Mesendoderm (in vitro differentiated cells): ENCODE data around the gene ABCA1.
A peak's percentile ranks its signal among the peaks of the same experiment; 100 is the strongest.

Experiments used
- DNase-seq: peaks from one replicate; pipeline ENCODE4 v3.0.0; 2013
- H2AK5ac ChIP-seq: 2 replicates; pipeline ENCODE4 v1.6.1; 2013; ENCODE audit warnings: low read length, inconsistent platforms
- H2BK120ac ChIP-seq: 2 replicates; pipeline ENCODE4 v1.6.1; 2013; ENCODE audit warnings: low read depth, mild to moderate bottlenecking, low read length, moderate library complexity, mixed read lengths
- H2BK15ac ChIP-seq: replicated peaks from 2 replicates; pipeline ENCODE4 v1.6.1; 2013; ENCODE audit warnings: low read depth, mild to moderate bottlenecking, moderate library complexity
- H2BK5ac ChIP-seq: 2 replicates; pipeline ENCODE4 v1.6.1; 2013; ENCODE audit warnings: low read length, inconsistent platforms
- H3K18ac ChIP-seq: 2 replicates; pipeline ENCODE4 v1.6.1; 2013; ENCODE audit warnings: mild to moderate bottlenecking, low read length, mixed read lengths
- H3K23ac ChIP-seq: one replicate; pipeline ENCODE4 v1.6.1; 2013; ENCODE audit warnings: low read length
- H3K27ac ChIP-seq: 2 replicates; pipeline ENCODE4 v1.5.1; 2013; ENCODE audit warnings: low read depth, mild to moderate bottlenecking, inconsistent platforms, low read length, moderate library complexity
- H3K27me3 ChIP-seq: 2 replicates; pipeline ENCODE4 v1.6.1; 2013; ENCODE audit warnings: low read length, control low read depth, mild to moderate bottlenecking, inconsistent platforms; ENCODE audit not compliant: insufficient read depth, poor library complexity
- H3K36me3 ChIP-seq: 2 replicates; pipeline ENCODE4 v1.6.1; 2013; ENCODE audit warnings: low read length, inconsistent platforms; ENCODE audit not compliant: control insufficient read depth, insufficient read depth
- H3K4ac ChIP-seq: one replicate; pipeline ENCODE4 v1.6.1; 2013; ENCODE audit warnings: low read depth, mild to moderate bottlenecking, low read length, moderate library complexity
- H3K4me1 ChIP-seq: 2 replicates; pipeline ENCODE4 v1.6.1; 2013; ENCODE audit warnings: low read depth, low read length, inconsistent platforms; ENCODE audit not compliant: control insufficient read depth
- H3K4me2 ChIP-seq: 2 replicates; pipeline ENCODE4 v1.6.1; 2013; ENCODE audit warnings: low read length
- H3K4me3 ChIP-seq: 2 replicates; pipeline ENCODE4 v1.5.1; 2013; ENCODE audit warnings: mild to moderate bottlenecking, low read length
- H3K56ac ChIP-seq: one replicate; pipeline ENCODE4 v1.6.1; 2013; ENCODE audit warnings: low read length
- H3K79me1 ChIP-seq: 2 replicates; pipeline ENCODE4 v1.6.1; 2013; ENCODE audit warnings: low read length, inconsistent platforms
- H3K79me2 ChIP-seq: 2 replicates; pipeline ENCODE4 v1.6.1; 2013; ENCODE audit warnings: mild to moderate bottlenecking, low read length; ENCODE audit not compliant: control insufficient read depth, insufficient read depth
- H3K9ac ChIP-seq: 2 replicates; pipeline ENCODE4 v1.6.1; 2013; ENCODE audit warnings: low read length, inconsistent platforms
- H4K5ac ChIP-seq: one replicate; pipeline ENCODE4 v1.6.1; 2013; ENCODE audit warnings: low read length
- H4K8ac ChIP-seq: one replicate; pipeline ENCODE4 v1.6.1; 2013; ENCODE audit warnings: low read depth, mild to moderate bottlenecking, control low read depth, low read length, moderate library complexity
- WGBS: extraction: QIAGEN DNeasy Blood & Tissue Kit; methylation state at CpG from one replicate; pipeline ENCODE4 v1.1.7; 2013; ENCODE audit warnings: low lambda C conversion rate, missing lambda C conversion rate; ENCODE audit not compliant: insufficient coverage; ENCODE audit errors: extremely low coverage; 5-methylcytosine and 5-hydroxymethylcytosine counted together

ABCA1 gene

GRCh38 chr9:104921067-104921741 is 6.8 kb downstream of the ABCA1 start:
- DNase-seq = no peak
- Histone ChIP-seq H3K36me3 (no peaks in the 10 kb centered on the region), H4K8ac (no peak overlapping the region), H3K4me2 (no peak overlapping the region), H2BK120ac (no peak overlapping the region), H2BK5ac (no peak overlapping the region), H3K79me1 (no peaks in the 10 kb centered on the region), H4K5ac (no peak overlapping the region), H3K23ac (no peak overlapping the region), H3K4me3 (no peak overlapping the region), H3K79me2 (no peaks in the 10 kb centered on the region), H2AK5ac (no peak overlapping the region), H3K18ac (no peak overlapping the region), H3K27ac (no peak overlapping the region), H2BK15ac (no peak overlapping the region), H3K4me1 (no peaks in the 10 kb centered on the region), H3K27me3 (no peaks in the 10 kb centered on the region), H3K4ac (no peak overlapping the region), H3K56ac (no peak overlapping the region), H3K9ac (no peak overlapping the region)
- no CpG with 5 or more reads among the region's 3 CpGs for WGBS

- Histone ChIP-seq H3K18ac (no peak overlapping the region), H2BK15ac (no peak overlapping the region), H3K79me1 (no peaks in the 10 kb centered on the region), H3K4me1 (no peaks in the 10 kb centered on the region), H4K5ac (no peak overlapping the region), H3K79me2 (no peaks in the 10 kb centered on the region), H3K4ac (no peak overlapping the region), H2AK5ac (no peak overlapping the region), H3K4me3 (no peak overlapping the region), H3K4me2 (no peak overlapping the region), H4K8ac (no peak overlapping the region), H2BK120ac (no peak overlapping the region), H3K23ac (no peak overlapping the region), H3K27ac (no peak overlapping the region), H3K27me3 (no peaks in the 10 kb centered on the region), H3K56ac (no peak overlapping the region), H3K36me3 (no peaks in the 10 kb centered on the region), H2BK5ac (no peak overlapping the region), H3K9ac (no peak overlapping the region)
- no peak for DNase-seq
- no CpG with 5 or more reads among the region's 3 CpGs for WGBS
Measured at GRCh38 chr9:104915753-104916152, 12.2 kb downstream of the ABCA1 start.

GRCh38 chr9:104915049-104915448 is 12.9 kb downstream of the ABCA1 start:
- Histone ChIP-seq H3K36me3 (no peaks in the 10 kb centered on the region), H3K79me1 (no peaks in the 10 kb centered on the region), H3K27me3 (no peaks in the 10 kb centered on the region), H2BK5ac (no peak overlapping the region), H3K4me1 (no peaks in the 10 kb centered on the region), H3K27ac (no peak overlapping the region), H2AK5ac (no peak overlapping the region), H4K8ac (no peak overlapping the region), H2BK120ac (no peak overlapping the region), H4K5ac (no peak overlapping the region), H3K4ac (no peak overlapping the region), H3K9ac (no peak overlapping the region), H3K18ac (peak overlapping the region; percentile 55), H2BK15ac (no peak overlapping the region), H3K79me2 (no peaks in the 10 kb centered on the region), H3K4me2 (no peak overlapping the region), H3K23ac (peak overlapping the region; percentile 33), H3K56ac (no peak overlapping the region), H3K4me3 (no peak overlapping the region)
- no peak for DNase-seq
- WGBS = no CpG with 5 or more reads among the region's 7 CpGs

GRCh38 chr9:104914466-104914865 is 13.5 kb downstream of the ABCA1 start:
- H3K27me3 ChIP-seq = no peaks in the 10 kb centered on the region
- H3K4me2 ChIP-seq = no peak overlapping the region
- H3K36me3 ChIP-seq = no peaks in the 10 kb centered on the region
- no peak for DNase-seq
- H3K79me1 ChIP-seq = no peaks in the 10 kb centered on the region
- no peak overlapping the region for H3K9ac ChIP-seq
- no peak overlapping the region for H2BK15ac ChIP-seq
- H2AK5ac ChIP-seq = no peak overlapping the region
- H3K4me1 ChIP-seq = no peaks in the 10 kb centered on the region
- no peaks in the 10 kb centered on the region for H3K79me2 ChIP-seq
- no peak overlapping the region for H2BK120ac ChIP-seq
- H4K8ac ChIP-seq = no peak overlapping the region
- no peak overlapping the region for H4K5ac ChIP-seq
- H2BK5ac ChIP-seq = no peak overlapping the region
- H3K4ac ChIP-seq = no peak overlapping the region
- H3K56ac ChIP-seq = no peak overlapping the region
- WGBS = no CpG with 5 or more reads among the region's 3 CpGs
- no peak overlapping the region for H3K18ac ChIP-seq
- H3K4me3 ChIP-seq = no peak overlapping the region
- no peak overlapping the region for H3K23ac ChIP-seq
- H3K27ac ChIP-seq = no peak overlapping the region

GRCh38 chr9:104912606-104913005 is 15.3 kb downstream of the ABCA1 start:
- H3K27ac ChIP-seq = no peak overlapping the region
- no peaks in the 10 kb centered on the region for H3K79me1 ChIP-seq
- no peak overlapping the region for H3K4ac ChIP-seq
- H3K4me3 ChIP-seq = no peak overlapping the region
- no peak overlapping the region for H3K18ac ChIP-seq
- H3K4me2 ChIP-seq = no peak overlapping the region
- no peak overlapping the region for H3K56ac ChIP-seq
- no peak overlapping the region for H3K9ac ChIP-seq
- no peak overlapping the region for H2AK5ac ChIP-seq
- no peak overlapping the region for H4K5ac ChIP-seq
- DNase-seq = no peak
- H3K79me2 ChIP-seq = no peaks in the 10 kb centered on the region
- no peak overlapping the region for H3K23ac ChIP-seq
- no peaks in the 10 kb centered on the region for H3K36me3 ChIP-seq
- H2BK15ac ChIP-seq = no peak overlapping the region
- H3K27me3 ChIP-seq = no peaks in the 10 kb centered on the region
- no peaks in the 10 kb centered on the region for H3K4me1 ChIP-seq
- no CpG with 5 or more reads among the region's 3 CpGs for WGBS
- H2BK120ac ChIP-seq = no peak overlapping the region
- no peak overlapping the region for H2BK5ac ChIP-seq
- H4K8ac ChIP-seq = no peak overlapping the region

- Histone ChIP-seq H3K4me1 (no peaks in the 10 kb centered on the region), H3K79me2 (no peaks in the 10 kb centered on the region), H3K79me1 (no peaks in the 10 kb centered on the region), H3K4me3 (no peak overlapping the region), H3K36me3 (no peaks in the 10 kb centered on the region), H3K9ac (no peak overlapping the region), H2BK120ac (no peak overlapping the region), H4K8ac (no peak overlapping the region), H3K4ac (no peak overlapping the region), H4K5ac (no peak overlapping the region), H2AK5ac (no peak overlapping the region), H3K23ac (no peak overlapping the region), H3K27ac (no peak overlapping the region), H3K18ac (no peak overlapping the region), H2BK5ac (no peak overlapping the region), H3K4me2 (no peak overlapping the region), H2BK15ac (no peak overlapping the region), H3K56ac (no peak overlapping the region), H3K27me3 (no peaks in the 10 kb centered on the region)
- no CpG with 5 or more reads among the region's 4 CpGs for WGBS
- DNase-seq = no peak
Measured at GRCh38 chr9:104911032-104911607, 16.8 kb downstream of the ABCA1 start.
